SK-N-SH treated with all-trans-retinoic acid at 6 μM for 48 hours (cell line): Measurements from ENCODE around the gene FDX1.

Source experiments
- ATAC-seq: fragments of 200-7000 bp; cut with Tn5 transposase; 3 replicates; pipeline ENCODE4 v1.9.1; 2020; ENCODE audit warnings: mild to moderate bottlenecking, moderate library complexity
- ARNTL ChIP-seq: fragments of 450-650 bp; formaldehyde crosslinking; IDR thresholded peaks from 2 replicates; pipeline ENCODE4 v1.5.0; 2020; ENCODE audit warnings: low read depth, mild to moderate bottlenecking, moderate library complexity, borderline replicate concordance
- BACH2 ChIP-seq: fragments of 250-450 bp; sonication (Bioruptor Pico); IDR thresholded peaks from 2 replicates; pipeline ENCODE4 v1.9.0; 2021; ENCODE audit warnings: mild to moderate bottlenecking, borderline replicate concordance
- CSDC2 ChIP-seq: fragments of 250-450 bp; sonication (Bioruptor Pico); IDR thresholded peaks from 2 replicates; pipeline ENCODE4 v1.5.0; 2020; ENCODE audit warnings: mild to moderate bottlenecking, moderate library complexity
- ESRRG ChIP-seq: fragments of 250-450 bp; sonication (Bioruptor Pico); IDR thresholded peaks from 2 replicates; pipeline ENCODE4 v1.6.1; 2021; ENCODE audit warnings: mild to moderate bottlenecking
- GLIS3 ChIP-seq: fragments of 250-450 bp; sonication (Bioruptor Pico); IDR thresholded peaks from 2 replicates; pipeline ENCODE4 v1.5.0; 2020; ENCODE audit warnings: mild to moderate bottlenecking, moderate library complexity
- OSR1 ChIP-seq: fragments of 250-450 bp; sonication (Bioruptor Pico); IDR thresholded peaks from 2 replicates; pipeline ENCODE4 v1.8.0; 2022; ENCODE audit warnings: moderate library complexity, mild to moderate bottlenecking, inconsistent platforms
- PPARA ChIP-seq: fragments of 250-450 bp; sonication (Bioruptor Pico); IDR thresholded peaks from 2 replicates; pipeline ENCODE4 v1.5.0; 2020; ENCODE audit warnings: mild to moderate bottlenecking, borderline replicate concordance
- RARB ChIP-seq: fragments of 250-450 bp; sonication (Bioruptor Pico); IDR thresholded peaks from 2 replicates; pipeline ENCODE4 v1.8.0; 2021; ENCODE audit warnings: mild to moderate bottlenecking, moderate library complexity
- SNAI2 ChIP-seq: fragments of 250-450 bp; sonication (Bioruptor Pico); IDR thresholded peaks from 2 replicates; pipeline ENCODE4 v1.5.0; 2020; ENCODE audit warnings: mild to moderate bottlenecking, moderate library complexity
- TOX ChIP-seq: fragments of 250-450 bp; sonication (Bioruptor Pico); IDR thresholded peaks from 2 replicates; pipeline ENCODE4 v1.8.0; 2021; ENCODE audit warnings: mild to moderate bottlenecking, moderate library complexity, borderline replicate concordance
- ZFP30 ChIP-seq: fragments of 450-650 bp; formaldehyde crosslinking; IDR thresholded peaks from 2 replicates; pipeline ENCODE4 v1.5.0; 2022; ENCODE audit warnings: mild to moderate bottlenecking, moderate library complexity
- ZNF565 ChIP-seq: fragments of 450-650 bp; formaldehyde crosslinking; conservative IDR thresholded peaks from 2 replicates; pipeline ENCODE4 v1.5.0; 2020; ENCODE audit warnings: low read depth, mild to moderate bottlenecking, moderate library complexity
- ZNF70 ChIP-seq: fragments of 450-650 bp; formaldehyde crosslinking; IDR thresholded peaks from 2 replicates; pipeline ENCODE4 v1.5.0; 2020; ENCODE audit warnings: mild to moderate bottlenecking, moderate library complexity
- ZNF8 ChIP-seq: fragments of 450-650 bp; formaldehyde crosslinking; IDR thresholded peaks from 2 replicates; pipeline ENCODE4 v1.5.0; 2020; ENCODE audit warnings: mild to moderate bottlenecking, moderate library complexity
- TF ChIP-seq, protein P1 (sequence below): fragments of 250-450 bp; sonication (Bioruptor Pico); IDR thresholded peaks from 2 replicates; pipeline ENCODE4 v1.8.0; 2020; ENCODE audit warnings: mild to moderate bottlenecking, moderate library complexity, borderline replicate concordance
- TF ChIP-seq, protein P2 (sequence below): fragments of 250-450 bp; sonication (Bioruptor Pico); IDR thresholded peaks from 2 replicates; pipeline ENCODE4 v1.5.1; 2020; ENCODE audit warnings: low read depth, mild to moderate bottlenecking, moderate library complexity
- TF ChIP-seq, protein P3 (sequence below): fragments of 250-450 bp; sonication (Bioruptor Pico); IDR thresholded peaks from 2 replicates; pipeline ENCODE4 v1.8.0; 2021; ENCODE audit warnings: low read depth, mild to moderate bottlenecking, moderate library complexity, borderline replicate concordance
- TF ChIP-seq, protein P4 (sequence below): fragments of 250-450 bp; sonication (Bioruptor Pico); IDR thresholded peaks from 2 replicates; pipeline ENCODE4 v1.5.1; 2021; ENCODE audit warnings: mild to moderate bottlenecking, moderate library complexity

The FDX1 gene

DNA sequence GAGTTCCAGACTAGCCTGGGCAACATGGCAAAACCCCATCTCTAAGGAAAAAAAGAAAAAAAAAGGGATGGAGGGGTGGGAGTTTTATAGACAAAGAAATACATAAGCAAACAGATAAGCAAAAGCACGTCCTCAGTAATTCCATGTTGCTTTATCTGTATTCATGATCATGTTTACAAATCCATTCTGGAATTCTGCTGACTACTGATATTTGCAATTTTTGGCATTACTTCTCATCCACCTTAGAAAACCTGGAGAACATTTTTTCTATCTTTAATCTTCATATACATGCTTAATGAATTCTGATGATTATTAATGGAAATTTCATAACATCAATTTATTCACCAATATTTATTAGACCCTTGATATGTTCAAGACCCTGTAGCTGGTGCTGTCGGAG, 1.7 kb upstream of the FDX1 start:
- no peak for ATAC-seq
- TF ChIP-seq BACH2 (CRISPR knock-in tag) (no peak), GLIS3 (CRISPR knock-in tag) (no peak), SNAI2 (CRISPR knock-in tag) (no peak), CSDC2 (CRISPR knock-in tag) (no peak), ZNF8 (CRISPR knock-in tag) (no peak), ZNF70 (CRISPR knock-in tag) (no peak), ZFP30 (no peak), PPARA (CRISPR knock-in tag) (no peak), RARB (CRISPR knock-in tag) (no peak), ARNTL (CRISPR knock-in tag) (no peak), ZNF565 (CRISPR knock-in tag) (no peak), TOX (CRISPR knock-in tag) (no peak)
- TF ChIP-seq, protein P1, sequence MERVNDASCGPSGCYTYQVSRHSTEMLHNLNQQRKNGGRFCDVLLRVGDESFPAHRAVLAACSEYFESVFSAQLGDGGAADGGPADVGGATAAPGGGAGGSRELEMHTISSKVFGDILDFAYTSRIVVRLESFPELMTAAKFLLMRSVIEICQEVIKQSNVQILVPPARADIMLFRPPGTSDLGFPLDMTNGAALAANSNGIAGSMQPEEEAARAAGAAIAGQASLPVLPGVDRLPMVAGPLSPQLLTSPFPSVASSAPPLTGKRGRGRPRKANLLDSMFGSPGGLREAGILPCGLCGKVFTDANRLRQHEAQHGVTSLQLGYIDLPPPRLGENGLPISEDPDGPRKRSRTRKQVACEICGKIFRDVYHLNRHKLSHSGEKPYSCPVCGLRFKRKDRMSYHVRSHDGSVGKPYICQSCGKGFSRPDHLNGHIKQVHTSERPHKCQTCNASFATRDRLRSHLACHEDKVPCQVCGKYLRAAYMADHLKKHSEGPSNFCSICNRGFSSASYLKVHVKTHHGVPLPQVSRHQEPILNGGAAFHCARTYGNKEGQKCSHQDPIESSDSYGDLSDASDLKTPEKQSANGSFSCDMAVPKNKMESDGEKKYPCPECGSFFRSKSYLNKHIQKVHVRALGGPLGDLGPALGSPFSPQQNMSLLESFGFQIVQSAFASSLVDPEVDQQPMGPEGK = no peak
- TF ChIP-seq, protein P2, sequence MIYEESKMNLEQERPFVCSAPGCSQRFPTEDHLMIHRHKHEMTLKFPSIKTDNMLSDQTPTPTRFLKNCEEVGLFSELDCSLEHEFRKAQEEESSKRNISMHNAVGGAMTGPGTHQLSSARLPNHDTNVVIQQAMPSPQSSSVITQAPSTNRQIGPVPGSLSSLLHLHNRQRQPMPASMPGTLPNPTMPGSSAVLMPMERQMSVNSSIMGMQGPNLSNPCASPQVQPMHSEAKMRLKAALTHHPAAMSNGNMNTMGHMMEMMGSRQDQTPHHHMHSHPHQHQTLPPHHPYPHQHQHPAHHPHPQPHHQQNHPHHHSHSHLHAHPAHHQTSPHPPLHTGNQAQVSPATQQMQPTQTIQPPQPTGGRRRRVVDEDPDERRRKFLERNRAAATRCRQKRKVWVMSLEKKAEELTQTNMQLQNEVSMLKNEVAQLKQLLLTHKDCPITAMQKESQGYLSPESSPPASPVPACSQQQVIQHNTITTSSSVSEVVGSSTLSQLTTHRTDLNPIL (CRISPR knock-in tag) = no peak
- TF ChIP-seq, protein P3, sequence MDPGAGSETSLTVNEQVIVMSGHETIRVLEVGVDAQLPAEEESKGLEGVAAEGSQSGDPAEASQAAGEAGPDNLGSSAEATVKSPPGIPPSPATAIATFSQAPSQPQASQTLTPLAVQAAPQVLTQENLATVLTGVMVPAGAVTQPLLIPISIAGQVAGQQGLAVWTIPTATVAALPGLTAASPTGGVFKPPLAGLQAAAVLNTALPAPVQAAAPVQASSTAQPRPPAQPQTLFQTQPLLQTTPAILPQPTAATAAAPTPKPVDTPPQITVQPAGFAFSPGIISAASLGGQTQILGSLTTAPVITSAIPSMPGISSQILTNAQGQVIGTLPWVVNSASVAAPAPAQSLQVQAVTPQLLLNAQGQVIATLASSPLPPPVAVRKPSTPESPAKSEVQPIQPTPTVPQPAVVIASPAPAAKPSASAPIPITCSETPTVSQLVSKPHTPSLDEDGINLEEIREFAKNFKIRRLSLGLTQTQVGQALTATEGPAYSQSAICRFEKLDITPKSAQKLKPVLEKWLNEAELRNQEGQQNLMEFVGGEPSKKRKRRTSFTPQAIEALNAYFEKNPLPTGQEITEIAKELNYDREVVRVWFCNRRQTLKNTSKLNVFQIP (CRISPR knock-in tag) = no peak

DNA sequence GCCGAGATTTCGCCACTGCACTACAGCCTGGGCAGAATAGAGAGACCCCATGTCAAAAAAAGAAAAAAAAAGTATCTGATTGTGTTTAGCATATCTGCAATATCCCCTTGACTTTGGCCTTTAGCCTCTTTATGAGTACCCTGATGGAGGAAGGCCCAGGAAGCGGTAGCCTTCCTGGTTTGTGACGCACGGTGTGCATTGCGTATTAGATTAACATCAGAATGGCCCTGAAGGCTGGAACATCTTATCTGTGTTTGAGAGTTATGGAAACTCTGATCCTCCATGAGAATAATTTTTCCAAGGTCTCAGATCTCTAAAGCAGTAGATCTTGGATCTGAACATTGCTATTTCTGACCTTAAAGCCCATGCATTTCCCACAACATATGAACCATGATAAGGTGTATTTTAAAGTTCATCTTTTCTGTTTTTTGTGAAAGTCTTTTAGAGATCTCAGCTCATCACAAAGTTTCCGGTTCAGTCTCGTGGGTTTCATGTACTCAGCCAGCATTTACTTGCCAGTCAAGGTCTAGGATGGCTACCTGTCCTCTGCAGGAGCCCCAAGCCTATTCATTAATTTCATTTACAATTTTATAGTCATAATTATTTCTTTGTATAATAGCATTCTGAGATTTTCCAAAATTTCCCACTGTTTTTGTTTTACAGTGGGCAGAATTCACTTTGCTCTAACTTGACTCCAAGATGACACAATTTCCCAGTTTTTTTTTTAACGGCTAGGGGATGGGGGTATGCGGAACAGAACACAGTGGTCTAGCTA, 605 bp upstream of the FDX1 start:
- ATAC-seq = no peak
- TF ChIP-seq ESRRG (CRISPR knock-in tag) = no peak
- TF ChIP-seq, protein P1 = no peak
- no peak for TF ChIP-seq GLIS3 (CRISPR knock-in tag)
- no peak for TF ChIP-seq ZNF565 (CRISPR knock-in tag)
- no peak for TF ChIP-seq ARNTL (CRISPR knock-in tag)
- TF ChIP-seq OSR1 (CRISPR knock-in tag) = no peak
- no peak for TF ChIP-seq BACH2 (CRISPR knock-in tag)
- TF ChIP-seq, protein P4, sequence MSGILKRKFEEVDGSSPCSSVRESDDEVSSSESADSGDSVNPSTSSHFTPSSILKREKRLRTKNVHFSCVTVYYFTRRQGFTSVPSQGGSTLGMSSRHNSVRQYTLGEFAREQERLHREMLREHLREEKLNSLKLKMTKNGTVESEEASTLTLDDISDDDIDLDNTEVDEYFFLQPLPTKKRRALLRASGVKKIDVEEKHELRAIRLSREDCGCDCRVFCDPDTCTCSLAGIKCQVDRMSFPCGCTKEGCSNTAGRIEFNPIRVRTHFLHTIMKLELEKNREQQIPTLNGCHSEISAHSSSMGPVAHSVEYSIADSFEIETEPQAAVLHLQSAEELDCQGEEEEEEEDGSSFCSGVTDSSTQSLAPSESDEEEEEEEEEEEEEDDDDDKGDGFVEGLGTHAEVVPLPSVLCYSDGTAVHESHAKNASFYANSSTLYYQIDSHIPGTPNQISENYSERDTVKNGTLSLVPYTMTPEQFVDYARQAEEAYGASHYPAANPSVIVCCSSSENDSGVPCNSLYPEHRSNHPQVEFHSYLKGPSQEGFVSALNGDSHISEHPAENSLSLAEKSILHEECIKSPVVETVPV (CRISPR knock-in tag) = no peak
- no peak for TF ChIP-seq TOX (CRISPR knock-in tag)
- TF ChIP-seq ZFP30 = no peak
- no peak for TF ChIP-seq PPARA (CRISPR knock-in tag)

DNA sequence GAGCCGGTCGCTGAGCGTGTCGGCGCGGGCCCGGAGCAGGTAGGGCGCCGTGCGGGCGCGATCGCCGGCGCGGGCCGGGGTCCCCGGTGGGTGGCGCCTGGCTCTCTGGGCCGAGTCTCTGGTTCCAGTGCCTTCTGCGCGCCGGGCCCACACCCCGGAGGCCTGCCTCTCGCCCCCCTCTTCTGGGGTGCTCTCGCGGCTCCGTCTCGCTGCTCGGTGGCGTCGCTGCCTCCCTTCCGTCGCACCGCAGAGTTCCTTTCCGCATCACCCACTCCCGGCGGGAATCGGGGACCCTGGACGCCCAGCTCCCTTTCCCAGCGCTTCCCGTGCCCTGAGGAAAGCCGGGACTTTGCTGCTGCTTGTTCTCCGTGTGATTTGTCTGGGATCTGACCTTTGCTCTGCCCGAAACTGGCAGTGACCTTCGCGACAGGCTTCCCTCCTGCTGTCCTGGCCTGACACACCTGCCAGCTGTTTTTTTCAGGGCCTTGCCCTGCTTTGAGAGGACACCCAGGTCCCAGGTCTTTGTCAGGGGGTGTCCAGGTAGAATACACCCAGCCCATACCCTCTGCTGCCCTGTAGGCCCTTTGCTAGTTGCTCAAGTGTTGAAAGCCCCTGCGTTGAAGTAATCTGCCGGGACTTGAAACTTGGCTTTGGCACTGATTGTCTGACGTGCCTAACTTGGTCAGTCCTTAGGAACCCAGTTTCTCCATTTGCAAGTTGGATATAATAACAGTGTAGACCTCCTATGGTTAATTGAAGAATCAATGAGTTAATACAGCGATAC, 711 bp downstream of the FDX1 start:
- peak; percentile 40 for ATAC-seq
- TF ChIP-seq RARB (CRISPR knock-in tag) = no peak
- TF ChIP-seq CSDC2 (CRISPR knock-in tag) = 0 out of 2 replicates have a peak, but pooled peaks have one; percentile 43
- no peak for TF ChIP-seq ESRRG (CRISPR knock-in tag)
- no peak for TF ChIP-seq ZFP30
- TF ChIP-seq TOX (CRISPR knock-in tag) = no peak
